DND-41 (cell line): ENCODE results near the gene SFXN4.

Experiments used
- ATAC-seq: fragments of 200-7000 bp; cut with Tn5 transposase; 3 replicates; pipeline ENCODE4 v1.9.1; 2021; ENCODE audit warnings: low read depth; ENCODE audit not compliant: insufficient read depth
- DNase-seq: peaks from one replicate; pipeline ENCODE4 v3.0.0-alpha.2; 2020
- H2AFZ ChIP-seq: 2 replicates; pipeline ENCODE4 v1.6.0; 2012; ENCODE audit warnings: low read depth, low read length
- H3K27ac ChIP-seq: 2 replicates; pipeline ENCODE4 v1.5.1; 2012; ENCODE audit warnings: low read length, inconsistent platforms
- H3K27me3 ChIP-seq: fragments of 200-600 bp; sonication (generic); 2 replicates; pipeline ENCODE4 v1.6.0; 2012; ENCODE audit warnings: low read length, mild to moderate bottlenecking, inconsistent platforms; ENCODE audit not compliant: insufficient read depth, poor library complexity
- H3K36me3 ChIP-seq: 2 replicates; pipeline ENCODE4 v1.5.1; 2012; ENCODE audit warnings: low read length, inconsistent platforms; ENCODE audit not compliant: insufficient read depth
- H3K4me1 ChIP-seq: 2 replicates; pipeline ENCODE4 v1.5.1; 2012; ENCODE audit warnings: mild to moderate bottlenecking, low read length; ENCODE audit not compliant: insufficient read depth
- H3K4me2 ChIP-seq: 2 replicates; pipeline ENCODE4 v1.6.0; 2012; ENCODE audit warnings: mild to moderate bottlenecking, moderate library complexity, low read length, inconsistent platforms; ENCODE audit not compliant: insufficient read depth
- H3K4me3 ChIP-seq, 2 experiments: fragments of 200-600 bp in 1 of 2; shearing (Covaris generic) in 1 of 2; 2 replicates each; pipeline ENCODE4 v1.5.1; 2012 to 2016; ENCODE audit warnings: inconsistent platforms in 2 of 2, low read length in 2 of 2, mild to moderate bottlenecking in 2 of 2, low read depth in 1 of 2, moderate library complexity in 1 of 2
- H3K79me2 ChIP-seq: 2 replicates; pipeline ENCODE4 v1.6.0; 2012; ENCODE audit warnings: low read length, inconsistent platforms; ENCODE audit not compliant: insufficient read depth
- H3K9ac ChIP-seq: 2 replicates; pipeline ENCODE4 v1.6.0; 2012; ENCODE audit warnings: low read depth, mild to moderate bottlenecking, inconsistent platforms, low read length, moderate library complexity
- H3K9me3 ChIP-seq: 2 replicates; pipeline ENCODE4 v1.5.1; 2012; ENCODE audit warnings: low read length, moderate library complexity, mild to moderate bottlenecking, inconsistent platforms; ENCODE audit not compliant: insufficient read depth, severe bottlenecking
- H4K20me1 ChIP-seq: 2 replicates; pipeline ENCODE4 v1.6.0; 2012; ENCODE audit warnings: low read length; ENCODE audit not compliant: insufficient read depth
- CTCF ChIP-seq: IDR thresholded peaks from 2 replicates; pipeline ENCODE4 v1.5.1; 2012; ENCODE audit warnings: borderline replicate concordance, low read length, moderate library complexity, mild to moderate bottlenecking; ENCODE audit not compliant: poor library complexity, severe bottlenecking; ENCODE audit errors: extremely low read depth
- EZH2 ChIP-seq: IDR thresholded peaks from 3 replicates; pipeline ENCODE4 v1.6.1; 2012; ENCODE audit warnings: borderline replicate concordance, low read depth, mild to moderate bottlenecking, moderate library complexity, low read length, inconsistent platforms; ENCODE audit not compliant: severe bottlenecking

The SFXN4 gene

GRCh38 chr10:119167041-119167440, 1.5 kb upstream of the SFXN4 start:
- peaks cover 40% of the 10 kb centered on the region for H3K79me2 ChIP-seq
- no peak overlapping the region for H3K4me3 ChIP-seq
- TF ChIP-seq EZH2 (no peak), CTCF (no peak)
- ATAC-seq (no peak), DNase-seq (no peak)
- H4K20me1 ChIP-seq = no peaks in the 10 kb centered on the region
- 0 out of 2 replicates have a peak overlapping the region, but pooled peaks have one; percentile 83 for H3K4me2 ChIP-seq
- H3K27ac ChIP-seq = peak overlapping the region; percentile 86; the same call in 1 of the 2 replicates
- no peak overlapping the region for H2AFZ ChIP-seq
- peaks cover 69% of the 10 kb centered on the region for H3K36me3 ChIP-seq
- no peaks in the 10 kb centered on the region for H3K27me3 ChIP-seq
- H3K4me1 ChIP-seq = peaks cover 45% of the 10 kb centered on the region
- H3K9ac ChIP-seq = peak overlapping the region; percentile 82
- H3K9me3 ChIP-seq = no peaks in the 10 kb centered on the region

- H2AFZ ChIP-seq = peak overlapping the region; percentile 79; the same call in 1 of the 2 replicates
- H3K36me3 ChIP-seq = peaks cover 69% of the 10 kb centered on the region
- no peaks in the 10 kb centered on the region for H3K27me3 ChIP-seq
- peak overlapping the region in 1 of 2 experiments; percentile 75; a peak in 2 of 4 replicates for H3K4me3 ChIP-seq
- H3K9me3 ChIP-seq = no peaks in the 10 kb centered on the region
- TF ChIP-seq CTCF = no peak
- no peak for TF ChIP-seq EZH2
- H3K9ac ChIP-seq = peak overlapping the region; percentile 82
- peaks cover 45% of the 10 kb centered on the region for H3K4me1 ChIP-seq
- DNase-seq (no peak), ATAC-seq (no peak)
- H3K79me2 ChIP-seq = peaks cover 36% of the 10 kb centered on the region
- peak overlapping the region; percentile 86 for H3K27ac ChIP-seq
- H4K20me1 ChIP-seq = no peaks in the 10 kb centered on the region
- peak overlapping the region; percentile 83 for H3K4me2 ChIP-seq
Measured at GRCh38 chr10:119166564-119166963, 1.1 kb upstream of the SFXN4 start.

GRCh38 chr10:119166118-119166500, 595 bp upstream of the SFXN4 start:
- peak; percentile 17 for ATAC-seq
- Histone ChIP-seq H3K27ac (peak overlapping the region; percentile 86), H3K9ac (peak overlapping the region; percentile 82), H3K27me3 (no peaks in the 10 kb centered on the region), H2AFZ (peak overlapping the region; percentile 79), H4K20me1 (no peaks in the 10 kb centered on the region), H3K4me3 (peak overlapping the region; percentile 23 to 75; a peak in 3 of 4 replicates), H3K79me2 (peaks cover 32% of the 10 kb centered on the region), H3K4me2 (peak overlapping the region; percentile 83), H3K36me3 (peaks cover 68% of the 10 kb centered on the region), H3K4me1 (peaks cover 45% of the 10 kb centered on the region), H3K9me3 (no peaks in the 10 kb centered on the region)
- no peak for TF ChIP-seq EZH2
- TF ChIP-seq CTCF = no peak
- peak; percentile 29 for DNase-seq
